SKM-1 treated with dmso at 0.1 percent for 144 hours (cell line): ENCODE data around the gene TDRD12.
A peak's percentile ranks its signal among the peaks of the same experiment; 100 is the strongest.

Experiments
- DNase-seq: peaks from one replicate; lab custom pipeline; 2025; ENCODE audit not compliant: unreplicated experiment; lab: John Stamatoyannopoulos, UW

The TDRD12 gene, protein sequence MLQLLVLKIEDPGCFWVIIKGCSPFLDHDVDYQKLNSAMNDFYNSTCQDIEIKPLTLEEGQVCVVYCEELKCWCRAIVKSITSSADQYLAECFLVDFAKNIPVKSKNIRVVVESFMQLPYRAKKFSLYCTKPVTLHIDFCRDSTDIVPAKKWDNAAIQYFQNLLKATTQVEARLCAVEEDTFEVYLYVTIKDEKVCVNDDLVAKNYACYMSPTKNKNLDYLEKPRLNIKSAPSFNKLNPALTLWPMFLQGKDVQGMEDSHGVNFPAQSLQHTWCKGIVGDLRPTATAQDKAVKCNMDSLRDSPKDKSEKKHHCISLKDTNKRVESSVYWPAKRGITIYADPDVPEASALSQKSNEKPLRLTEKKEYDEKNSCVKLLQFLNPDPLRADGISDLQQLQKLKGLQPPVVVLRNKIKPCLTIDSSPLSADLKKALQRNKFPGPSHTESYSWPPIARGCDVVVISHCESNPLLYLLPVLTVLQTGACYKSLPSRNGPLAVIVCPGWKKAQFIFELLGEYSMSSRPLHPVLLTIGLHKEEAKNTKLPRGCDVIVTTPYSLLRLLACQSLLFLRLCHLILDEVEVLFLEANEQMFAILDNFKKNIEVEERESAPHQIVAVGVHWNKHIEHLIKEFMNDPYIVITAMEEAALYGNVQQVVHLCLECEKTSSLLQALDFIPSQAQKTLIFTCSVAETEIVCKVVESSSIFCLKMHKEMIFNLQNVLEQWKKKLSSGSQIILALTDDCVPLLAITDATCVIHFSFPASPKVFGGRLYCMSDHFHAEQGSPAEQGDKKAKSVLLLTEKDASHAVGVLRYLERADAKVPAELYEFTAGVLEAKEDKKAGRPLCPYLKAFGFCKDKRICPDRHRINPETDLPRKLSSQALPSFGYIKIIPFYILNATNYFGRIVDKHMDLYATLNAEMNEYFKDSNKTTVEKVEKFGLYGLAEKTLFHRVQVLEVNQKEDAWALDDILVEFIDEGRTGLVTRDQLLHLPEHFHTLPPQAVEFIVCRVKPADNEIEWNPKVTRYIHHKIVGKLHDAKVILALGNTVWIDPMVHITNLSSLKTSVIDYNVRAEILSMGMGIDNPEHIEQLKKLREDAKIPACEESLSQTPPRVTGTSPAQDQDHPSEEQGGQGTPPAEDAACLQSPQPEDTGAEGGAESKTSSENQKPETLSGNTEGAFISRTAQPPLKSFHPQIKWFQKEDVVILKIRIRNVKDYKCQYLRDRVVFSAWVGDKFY (N-terminal part only)

GRCh38 chr19:32719611-32720059, at the start of gene TDRD12:
TDRD12 (plus strand) TSS chr19:32719767; CDS start chr19:32720073, 306 bp downstream.
- DNase-seq = no peak

DNA sequence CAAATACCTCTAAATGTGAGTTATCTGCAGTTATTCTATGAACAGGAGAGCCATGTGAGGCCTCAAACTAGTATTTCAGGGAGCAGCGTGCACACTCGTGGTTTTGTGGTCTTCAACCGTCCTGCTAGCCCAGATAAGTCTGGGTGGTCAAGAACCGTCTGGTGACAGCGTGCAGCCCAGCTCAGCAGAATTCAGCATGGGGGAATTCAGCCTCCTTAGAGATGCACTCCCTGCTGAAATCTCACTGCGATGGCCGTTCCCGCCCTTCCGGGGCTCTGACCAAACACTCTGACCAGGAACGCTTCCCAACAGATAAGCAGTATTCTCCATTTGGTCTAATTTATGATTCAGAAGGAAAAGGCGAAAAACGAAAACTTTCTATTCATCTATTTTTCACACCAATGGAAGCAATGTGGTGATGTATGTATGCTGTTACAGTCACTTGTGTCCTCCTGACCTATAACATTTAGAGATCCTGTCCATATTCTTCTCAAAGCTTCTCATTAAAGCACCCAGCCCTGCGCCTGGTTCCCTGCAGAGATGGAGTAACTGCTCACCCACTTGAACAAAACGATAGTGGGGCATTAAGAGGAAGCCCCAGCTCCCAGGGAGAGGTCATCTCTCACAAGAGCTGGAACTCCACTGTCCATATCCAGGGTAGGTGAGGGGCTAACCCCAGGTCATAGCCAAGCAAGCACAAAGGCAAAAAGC, 47.5 kb upstream of the TDRD12 start:
- DNase-seq = peak; percentile 44

GRCh38 chr19:32672841-32673240, 46.7 kb upstream of the TDRD12 start:
- no peak for DNase-seq

DNA sequence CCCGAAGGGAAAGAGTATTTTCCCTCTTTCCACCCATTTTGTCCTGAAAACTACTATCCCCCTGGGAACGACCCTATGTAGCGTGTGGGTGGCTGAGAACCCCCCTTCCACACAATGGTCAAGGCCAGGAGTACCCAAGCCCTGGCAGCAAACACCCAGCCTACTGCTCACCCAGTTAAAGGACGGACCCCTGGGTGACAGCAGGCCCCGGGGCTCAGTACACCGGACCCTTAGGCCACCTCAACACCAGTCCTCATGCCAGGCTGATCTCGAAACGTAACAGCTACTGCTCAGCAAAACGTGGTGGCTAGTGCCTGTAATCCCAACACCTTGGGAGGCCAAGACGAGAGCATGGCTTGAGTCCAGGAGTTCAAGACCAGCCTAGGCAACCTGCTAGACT, 46.0 kb upstream of the TDRD12 start:
- DNase-seq = no peak

DNA sequence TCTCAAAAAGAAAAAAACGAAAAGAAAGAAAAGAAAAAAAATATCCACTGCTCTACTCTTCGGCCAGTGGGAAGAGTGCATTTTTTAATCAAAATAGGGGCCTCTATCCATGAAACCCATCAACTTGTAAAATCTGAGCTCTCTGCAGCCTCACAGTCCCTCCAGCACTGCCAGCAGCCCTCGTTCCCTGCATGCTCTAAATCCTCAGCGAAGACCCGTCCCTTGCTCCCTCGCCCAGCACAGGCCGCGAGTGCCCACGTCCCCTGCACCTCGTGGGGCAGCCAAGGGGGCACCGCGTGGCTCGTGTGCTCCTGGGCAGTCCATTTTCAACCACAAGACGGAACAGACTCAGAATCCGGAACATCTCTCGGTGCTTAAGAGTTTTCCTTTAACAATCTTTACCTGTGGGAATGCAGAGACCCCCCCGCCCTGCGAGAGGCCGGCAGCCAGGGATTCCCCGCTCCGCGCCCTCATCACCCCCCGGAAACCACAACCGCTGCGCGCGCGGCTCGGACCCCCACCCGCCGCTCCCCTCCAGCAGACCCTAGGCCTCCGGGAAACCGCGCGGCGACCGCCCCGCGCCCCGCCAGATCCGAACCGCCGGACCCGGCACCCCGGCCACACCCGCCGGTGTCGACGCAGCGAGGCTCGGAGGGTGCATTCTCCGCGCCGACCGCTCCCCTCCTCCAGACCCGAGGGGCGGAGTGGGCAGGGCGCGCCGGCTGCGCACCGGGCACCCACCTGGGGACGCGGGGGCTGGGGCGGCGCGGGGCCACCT, 45.2 kb upstream of the TDRD12 start:
- DNase-seq = no peak

DNA sequence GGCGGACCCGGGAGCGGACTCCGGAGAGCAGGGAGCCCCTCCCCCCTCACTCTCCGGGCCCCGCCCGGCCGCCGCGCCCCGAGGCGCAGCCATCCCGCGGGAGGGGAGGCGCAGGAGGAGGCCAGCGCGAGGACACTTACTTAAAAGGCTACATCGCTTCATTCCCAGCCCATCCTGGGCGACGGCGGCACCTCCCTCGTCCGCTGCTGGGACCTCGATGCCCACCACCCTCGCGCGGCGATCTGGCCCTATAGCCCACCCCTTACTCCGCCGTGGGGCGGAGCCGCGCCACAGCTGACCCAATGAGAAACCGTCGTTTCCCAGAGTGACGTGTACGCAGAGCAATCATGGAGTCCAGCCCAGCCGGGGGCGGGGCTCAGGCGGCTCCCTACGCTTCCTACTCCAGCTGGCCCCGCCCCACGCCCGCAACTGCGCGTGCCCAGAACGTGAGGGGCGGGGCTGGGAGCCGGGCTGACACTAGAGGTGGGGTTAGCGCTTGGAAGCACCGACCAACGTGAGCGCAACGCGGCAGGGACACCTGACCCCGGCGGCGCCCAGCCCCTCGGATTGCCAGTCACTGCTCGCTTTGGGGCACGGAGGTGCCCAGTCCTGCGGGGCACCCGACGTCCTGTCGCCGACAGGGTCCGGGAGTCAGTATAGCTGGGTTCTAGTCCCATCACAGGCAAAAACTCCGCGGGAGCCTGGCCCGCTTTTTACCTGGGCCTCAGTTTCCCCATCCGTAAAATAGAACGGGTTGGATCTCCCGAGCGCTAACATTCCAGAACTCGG, 44.4 kb upstream of the TDRD12 start, which contains the start of gene ANKRD27:
ANKRD27 (minus strand) TSS at position 250 of the 789 bp plus-strand sequence. CDS start 16,165 bp downstream, outside the sequence.
- DNase-seq = peak; percentile 96

DNA sequence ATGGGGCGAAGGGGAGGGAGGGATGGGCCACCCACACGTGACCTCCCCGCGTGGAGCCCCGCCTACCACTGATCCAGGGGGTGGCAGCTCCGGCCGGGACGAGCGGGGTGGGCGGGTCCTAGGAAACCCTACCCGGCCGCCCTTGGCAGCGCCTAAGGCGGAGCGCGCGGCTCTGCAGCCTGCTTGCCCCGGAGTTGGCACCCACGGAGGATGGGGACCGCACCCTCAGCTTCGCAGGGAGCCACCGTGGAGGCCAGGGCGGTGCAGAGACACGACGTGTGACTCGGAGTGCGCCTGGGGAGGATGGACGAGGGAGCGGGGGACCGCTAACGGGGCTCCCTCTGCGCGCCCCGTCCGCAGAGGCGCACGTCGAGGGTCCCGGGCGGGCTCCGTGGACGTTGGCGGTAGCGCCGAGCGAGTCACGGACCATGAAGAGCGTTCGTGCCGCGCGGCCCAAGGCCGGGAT, 43.8 kb upstream of the TDRD12 start, which contains the start of gene RGS9BP:
RGS9BP (plus strand) TSS at position 129 of the 466 bp plus-strand sequence. CDS start 416 bp downstream, outside the sequence.
- peak; percentile 67 for DNase-seq

DNA sequence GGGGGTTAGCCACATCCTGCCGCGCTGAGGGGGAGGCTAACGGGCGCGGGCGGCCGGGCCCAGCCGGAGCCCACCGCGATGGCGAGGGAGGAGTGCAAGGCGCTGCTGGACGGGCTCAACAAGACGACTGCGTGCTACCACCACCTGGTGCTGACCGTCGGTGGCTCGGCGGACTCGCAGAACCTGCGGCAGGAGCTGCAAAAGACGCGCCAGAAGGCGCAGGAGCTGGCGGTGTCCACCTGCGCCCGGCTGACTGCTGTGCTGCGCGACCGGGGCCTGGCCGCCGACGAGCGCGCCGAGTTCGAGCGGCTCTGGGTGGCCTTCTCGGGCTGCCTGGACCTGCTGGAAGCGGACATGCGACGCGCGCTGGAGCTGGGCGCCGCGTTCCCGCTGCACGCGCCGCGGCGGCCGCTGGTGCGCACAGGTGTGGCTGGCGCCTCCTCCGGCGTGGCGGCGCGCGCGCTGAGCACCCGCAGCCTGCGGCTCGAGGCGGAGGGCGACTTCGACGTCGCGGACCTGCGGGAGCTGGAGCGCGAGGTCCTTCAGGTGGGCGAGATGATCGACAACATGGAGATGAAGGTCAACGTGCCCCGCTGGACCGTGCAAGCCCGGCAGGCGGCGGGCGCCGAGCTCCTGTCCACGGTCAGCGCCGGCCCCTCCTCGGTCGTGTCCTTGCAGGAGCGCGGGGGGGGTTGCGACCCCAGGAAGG, 43.2 kb upstream of the TDRD12 start:
- no peak for DNase-seq

- no peak for DNase-seq
Observed at GRCh38 chr19:32676895-32677359, 42.6 kb upstream of the TDRD12 start.

DNA sequence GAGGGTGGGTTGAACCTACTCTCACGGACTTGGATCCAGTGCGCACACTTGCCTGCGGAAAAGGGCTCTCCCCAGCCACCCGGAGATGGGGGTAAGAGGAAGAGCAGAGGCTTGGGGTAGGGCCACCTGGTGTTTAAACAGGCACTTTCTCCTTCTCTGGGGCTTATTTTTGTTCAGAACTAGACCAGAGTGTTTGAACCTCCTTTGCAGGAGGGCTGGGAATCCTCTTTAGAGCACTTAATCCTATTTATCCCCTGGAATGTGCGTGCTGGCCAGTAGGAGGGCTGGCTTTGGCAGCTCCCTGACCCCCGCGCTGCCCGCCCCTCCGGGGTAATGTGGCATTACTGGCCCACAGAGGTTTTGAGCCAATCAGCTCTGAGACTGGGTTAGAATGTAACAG, 41.9 kb upstream of the TDRD12 start:
- DNase-seq = no peak

- no peak for DNase-seq
Observed at GRCh38 chr19:32680986-32681385, 38.6 kb upstream of the TDRD12 start.

GRCh38 chr19:32682317-32682716, 37.2 kb upstream of the TDRD12 start:
- no peak for DNase-seq

GRCh38 chr19:32686847-32687475, 32.6 kb upstream of the TDRD12 start:
- no peak for DNase-seq

DNA sequence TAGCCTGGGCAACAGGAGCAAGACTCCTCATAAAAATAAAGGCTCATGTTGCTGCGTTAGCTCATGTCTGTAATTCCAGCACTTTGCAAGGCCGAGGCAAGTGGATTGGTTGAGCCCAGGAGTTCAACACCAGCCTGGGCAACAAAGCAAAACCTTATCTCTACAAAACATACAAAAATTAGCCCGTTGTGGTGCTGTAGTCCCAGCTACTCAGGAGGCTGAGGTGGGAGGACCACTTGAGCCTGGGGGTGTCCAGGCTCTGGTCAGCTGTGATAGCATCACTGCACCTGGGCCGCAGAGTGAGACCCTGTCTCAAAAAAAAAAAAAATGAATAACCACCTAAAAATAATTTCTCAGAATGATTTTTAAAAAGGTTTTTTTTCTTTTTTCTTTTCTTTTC, 31.9 kb upstream of the TDRD12 start:
- no peak for DNase-seq

DNA sequence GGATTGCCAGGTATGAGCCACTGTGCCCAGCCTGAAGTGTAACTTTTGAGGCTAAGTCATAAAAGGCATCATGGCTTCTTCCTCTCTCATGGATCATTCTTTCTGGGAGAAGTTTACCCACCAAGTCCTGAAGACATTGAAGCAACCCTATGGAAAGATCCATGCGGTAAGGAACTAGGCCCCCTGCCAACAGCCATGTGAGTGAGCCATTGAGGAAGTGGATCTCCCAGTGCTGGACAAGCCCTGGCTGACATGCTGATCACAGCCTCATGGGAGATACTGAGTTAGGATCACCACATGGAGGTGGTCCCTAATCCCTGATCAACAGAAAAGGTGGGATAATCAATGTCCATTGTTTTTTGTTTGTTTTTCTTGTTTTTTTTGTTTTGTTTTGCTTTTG, 31.3 kb upstream of the TDRD12 start:
- no peak for DNase-seq

DNA sequence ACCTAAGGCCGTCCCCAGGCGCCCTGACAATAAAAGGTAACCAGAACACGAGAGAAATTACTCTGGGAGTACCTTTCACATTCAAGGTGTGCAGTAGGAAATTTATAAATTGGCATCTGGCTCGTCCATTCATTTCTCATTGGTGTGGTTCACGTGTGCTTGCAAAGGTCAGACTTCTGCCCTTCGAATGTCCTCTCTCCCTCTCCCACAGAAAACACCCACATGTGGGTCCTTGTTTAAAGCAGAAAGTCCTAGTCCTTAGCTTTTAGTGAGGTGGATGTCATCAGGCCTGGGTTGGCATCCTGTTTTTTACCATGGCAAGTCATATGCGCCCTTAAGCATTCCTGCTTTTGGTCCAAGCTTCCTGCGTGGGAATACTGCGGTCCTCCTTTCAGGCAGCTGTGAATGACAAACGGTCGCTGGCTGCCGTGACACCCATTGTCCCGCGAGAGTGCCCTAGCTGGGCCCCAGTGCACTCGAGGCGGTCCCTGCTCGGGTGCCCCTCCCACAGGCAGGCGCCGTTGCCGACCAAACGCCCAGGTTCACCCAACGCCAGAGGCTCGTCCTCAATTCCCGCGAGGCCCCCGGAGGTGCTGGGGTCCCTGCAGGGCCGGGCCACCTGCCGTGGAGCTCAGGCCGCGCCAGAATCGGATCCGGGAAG, 28.1 kb upstream of the TDRD12 start, which contains the start of gene NUDT19:
NUDT19 (plus strand) TSS at position 531 of the 661 bp plus-strand sequence. CDS start 140 bp downstream, outside the sequence.
- peak; percentile 60 for DNase-seq
